ENCODE measurements around the gene FIS1.

The FIS1 gene

GRCh38 chr7:101240226-101241014, 4.5 kb downstream of the FIS1 start (continued):
- TF ChIP-seq ESRRG (CRISPR knock-in tag; IDR thresholded peaks at IDR 0.05): no peak

GRCh38 chr7:101239951-101240220, 5.0 kb downstream of the FIS1 start:
- TF ChIP-seq ZNF70 (CRISPR knock-in tag; IDR thresholded peaks at IDR 0.05) (no peak), SNAI2 (CRISPR knock-in tag; IDR thresholded peaks at IDR 0.05) (no peak), POU6F1 (CRISPR knock-in tag; IDR thresholded peaks at IDR 0.05; ENCODE audit: borderline replicate concordance, low read depth) (no peak), ZFP3 (CRISPR knock-in tag; IDR thresholded peaks at IDR 0.05) (no peak), ZNF8 (CRISPR knock-in tag; IDR thresholded peaks at IDR 0.05) (no peak), TCF4 (CRISPR knock-in tag; IDR thresholded peaks at IDR 0.05; ENCODE audit: borderline replicate concordance) (no peak), PATZ1 (CRISPR knock-in tag; IDR thresholded peaks at IDR 0.05; ENCODE audit: borderline replicate concordance) (no peak), TSHZ2 (CRISPR knock-in tag; IDR thresholded peaks at IDR 0.05) (no peak), BACH2 (CRISPR knock-in tag; IDR thresholded peaks at IDR 0.05; ENCODE audit: borderline replicate concordance) (no peak), OSR1 (CRISPR knock-in tag; IDR thresholded peaks at IDR 0.05) (no peak)
- ATAC-seq: no peak

GRCh38 chr7:101239191-101239950, 5.5 kb downstream of the FIS1 start:
- ATAC-seq: no peak
- TF ChIP-seq CSDC2 (CRISPR knock-in tag; IDR thresholded peaks at IDR 0.05): no peak
- no peak for TF ChIP-seq PPARA (CRISPR knock-in tag; IDR thresholded peaks at IDR 0.05; ENCODE audit: borderline replicate concordance)
- TF ChIP-seq TSHZ2 (CRISPR knock-in tag; IDR thresholded peaks at IDR 0.05): no peak
- TF ChIP-seq TCF4 (CRISPR knock-in tag; IDR thresholded peaks at IDR 0.05; ENCODE audit: borderline replicate concordance): no peak
- no peak for TF ChIP-seq ISL1 (CRISPR knock-in tag; IDR thresholded peaks at IDR 0.05)
- TF ChIP-seq CREB5 (CRISPR knock-in tag; IDR thresholded peaks at IDR 0.05; ENCODE audit: low read depth): no peak
- TF ChIP-seq TOX (CRISPR knock-in tag; IDR thresholded peaks at IDR 0.05; ENCODE audit: borderline replicate concordance): no peak
- no peak for TF ChIP-seq GLIS3 (CRISPR knock-in tag; IDR thresholded peaks at IDR 0.05)
- no peak for TF ChIP-seq ZFP3 (CRISPR knock-in tag; IDR thresholded peaks at IDR 0.05)
- no peak for TF ChIP-seq BACH2 (CRISPR knock-in tag; IDR thresholded peaks at IDR 0.05; ENCODE audit: borderline replicate concordance)
- TF ChIP-seq ZNF8 (CRISPR knock-in tag; IDR thresholded peaks at IDR 0.05): no peak
- TF ChIP-seq ARNTL (CRISPR knock-in tag; IDR thresholded peaks at IDR 0.05; ENCODE audit: borderline replicate concordance, low read depth): no peak
- TF ChIP-seq ZC3H10 (CRISPR knock-in tag; IDR thresholded peaks at IDR 0.05): no peak
- TF ChIP-seq OSR1 (CRISPR knock-in tag; IDR thresholded peaks at IDR 0.05): no peak
- TF ChIP-seq POU6F1 (CRISPR knock-in tag; IDR thresholded peaks at IDR 0.05; ENCODE audit: borderline replicate concordance, low read depth): no peak
- TF ChIP-seq RARB (CRISPR knock-in tag; IDR thresholded peaks at IDR 0.05): no peak
- no peak for TF ChIP-seq SNAI2 (CRISPR knock-in tag; IDR thresholded peaks at IDR 0.05)
- no peak for TF ChIP-seq ZFP30 (CRISPR knock-in tag; IDR thresholded peaks at IDR 0.05)
- no peak for TF ChIP-seq ESRRG (CRISPR knock-in tag; IDR thresholded peaks at IDR 0.05)
